Measurements from ENCODE around the gene COL8A2. TPM values are rescaled to one million over a fixed set of nuclear protein-coding genes. Genes with fewer than 3 reads are reported as not detected.

Gene COL8A2
- total RNA-seq, 1 donor, result 11.0 TPM

GRCh38 chr1:36151845-36152203 is 26.8 kb upstream of the COL8A2 start:
- no peak for TF ChIP-seq CTCF (IDR thresholded peaks at IDR 0.05; ENCODE audit: insufficient read depth, low read length)
- H3K4me3 ChIP-seq (ENCODE audit: low read depth, low read length), result no peak overlapping the region
- no peak for DNase-seq (ENCODE audit: low read depth)

GRCh38 chr1:36151134-36151844 is 26.3 kb upstream of the COL8A2 start:
- TF ChIP-seq CTCF (IDR thresholded peaks at IDR 0.05; ENCODE audit: insufficient read depth, low read length), result no peak
- no peak overlapping the region for H3K4me3 ChIP-seq (ENCODE audit: low read depth, low read length)
- DNase-seq (ENCODE audit: low read depth), result no peak

- peak overlapping the region; percentile 35 for H3K4me3 ChIP-seq (ENCODE audit: low read depth, low read length)
- DNase-seq (ENCODE audit: low read depth), result peak; percentile 92
- no peak for TF ChIP-seq CTCF (IDR thresholded peaks at IDR 0.05; ENCODE audit: insufficient read depth, low read length)
These were observed 25.5 kb upstream of the COL8A2 start for GRCh38 chr1:36150296-36151133.

GRCh38 chr1:36149973-36150295 is 24.9 kb upstream of the COL8A2 start:
- no peak for TF ChIP-seq CTCF (IDR thresholded peaks at IDR 0.05; ENCODE audit: insufficient read depth, low read length)
- no peak for DNase-seq (ENCODE audit: low read depth)
- peak overlapping the region; percentile 22 for H3K4me3 ChIP-seq (ENCODE audit: low read depth, low read length)

- TF ChIP-seq CTCF (IDR thresholded peaks at IDR 0.05; ENCODE audit: insufficient read depth, low read length), result peak; percentile 91
- peak; percentile 100 for DNase-seq (ENCODE audit: low read depth)
- H3K4me3 ChIP-seq (ENCODE audit: low read depth, low read length), result peak within 1 kb of the TSS; percentile 90
These were observed 24.4 kb upstream of the COL8A2 start, which contains the start of gene TRAPPC3 for GRCh38 chr1:36149237-36149972. TRAPPC3 (minus strand) TSS chr1:36149486; CDS start chr1:36149378, 108 bp downstream.

- peak overlapping the region; percentile 90 for H3K4me3 ChIP-seq (ENCODE audit: low read depth, low read length)
- DNase-seq (ENCODE audit: low read depth), result peak; percentile 51
- TF ChIP-seq CTCF (IDR thresholded peaks at IDR 0.05; ENCODE audit: insufficient read depth, low read length), result no peak
These were observed 23.8 kb upstream of the COL8A2 start for GRCh38 chr1:36148821-36149236.
